ENCODE measurements around the gene WDR37. TPM values are rescaled to one million over a fixed set of nuclear protein-coding genes. Genes with fewer than 3 reads are reported as not detected.

Gene WDR37
- total RNA-seq, 4 donors from 2014 or later: 16.8 to 28.8 (median 22.3) TPM

DNA sequence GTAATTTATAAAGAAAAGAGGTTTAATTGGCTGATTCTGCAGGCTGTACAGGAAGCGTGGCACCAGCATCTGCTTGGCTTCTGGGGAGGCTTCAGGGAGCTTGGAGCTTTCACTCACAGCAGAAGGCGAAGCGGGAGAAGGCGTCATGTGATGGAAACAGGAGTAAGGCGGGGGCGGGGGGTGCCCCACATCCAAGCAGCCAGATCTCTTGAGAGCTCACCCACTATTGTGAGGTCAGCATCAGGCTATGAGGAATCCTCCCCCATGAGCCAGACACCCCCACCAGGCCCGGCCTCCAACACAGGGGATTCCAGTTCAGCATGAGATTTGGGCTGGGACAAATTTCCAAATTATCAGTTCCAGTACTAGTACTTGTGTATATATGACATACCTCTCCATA lies 46.2 kb downstream of the WDR37 start:
- H3K36me3 ChIP-seq: peaks cover 0 to 90% (median 0%) of the 10 kb centered on the region in 3 donors
- no peak overlapping the region for H3K4me3 ChIP-seq
- H3K27ac ChIP-seq: no peak overlapping the region
- H3K9me3 ChIP-seq: no peaks in the 10 kb centered on the region
- peak in 1 of 3 donors; percentile 36 for DNase-seq
- no peak for TF ChIP-seq POLR2A (IDR thresholded peaks at IDR 0.05)
- TF ChIP-seq, protein P1, sequence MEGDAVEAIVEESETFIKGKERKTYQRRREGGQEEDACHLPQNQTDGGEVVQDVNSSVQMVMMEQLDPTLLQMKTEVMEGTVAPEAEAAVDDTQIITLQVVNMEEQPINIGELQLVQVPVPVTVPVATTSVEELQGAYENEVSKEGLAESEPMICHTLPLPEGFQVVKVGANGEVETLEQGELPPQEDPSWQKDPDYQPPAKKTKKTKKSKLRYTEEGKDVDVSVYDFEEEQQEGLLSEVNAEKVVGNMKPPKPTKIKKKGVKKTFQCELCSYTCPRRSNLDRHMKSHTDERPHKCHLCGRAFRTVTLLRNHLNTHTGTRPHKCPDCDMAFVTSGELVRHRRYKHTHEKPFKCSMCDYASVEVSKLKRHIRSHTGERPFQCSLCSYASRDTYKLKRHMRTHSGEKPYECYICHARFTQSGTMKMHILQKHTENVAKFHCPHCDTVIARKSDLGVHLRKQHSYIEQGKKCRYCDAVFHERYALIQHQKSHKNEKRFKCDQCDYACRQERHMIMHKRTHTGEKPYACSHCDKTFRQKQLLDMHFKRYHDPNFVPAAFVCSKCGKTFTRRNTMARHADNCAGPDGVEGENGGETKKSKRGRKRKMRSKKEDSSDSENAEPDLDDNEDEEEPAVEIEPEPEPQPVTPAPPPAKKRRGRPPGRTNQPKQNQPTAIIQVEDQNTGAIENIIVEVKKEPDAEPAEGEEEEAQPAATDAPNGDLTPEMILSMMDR (IDR thresholded peaks at IDR 0.05): no peak
- no peaks in the 10 kb centered on the region for H3K27me3 ChIP-seq
- no peaks in the 10 kb centered on the region for H3K4me1 ChIP-seq

DNA sequence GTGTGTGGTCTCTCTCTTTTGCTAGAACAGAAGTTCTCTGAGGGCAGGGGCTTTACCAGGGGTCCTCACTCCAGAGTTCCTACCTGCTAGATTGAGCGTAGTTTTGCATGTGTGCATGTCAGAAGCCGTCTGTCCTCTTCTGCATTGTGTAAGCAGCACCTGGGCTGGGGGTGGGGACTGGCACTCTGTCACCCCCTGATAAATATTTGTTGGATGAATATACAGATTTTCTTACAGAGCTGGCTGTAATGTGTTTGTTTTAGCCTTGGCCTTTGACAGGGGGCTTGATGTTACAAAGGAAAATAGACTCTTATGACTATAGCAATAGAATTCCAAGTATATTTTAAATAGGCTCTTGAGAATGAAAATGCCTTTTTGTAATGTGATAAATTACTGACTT lies 46.6 kb downstream of the WDR37 start:
- no peaks in the 10 kb centered on the region for H3K27me3 ChIP-seq
- H3K4me1 ChIP-seq: no peaks in the 10 kb centered on the region
- H3K9me3 ChIP-seq: no peaks in the 10 kb centered on the region
- no peak overlapping the region for H3K4me3 ChIP-seq
- no peak overlapping the region for H3K27ac ChIP-seq
- TF ChIP-seq POLR2A (IDR thresholded peaks at IDR 0.05): no peak
- TF ChIP-seq, protein P1 (IDR thresholded peaks at IDR 0.05): no peak
- peak in 1 of 3 donors; percentile 9 for DNase-seq
- H3K36me3 ChIP-seq: peaks cover 0 to 86% (median 0%) of the 10 kb centered on the region in 3 donors

DNA sequence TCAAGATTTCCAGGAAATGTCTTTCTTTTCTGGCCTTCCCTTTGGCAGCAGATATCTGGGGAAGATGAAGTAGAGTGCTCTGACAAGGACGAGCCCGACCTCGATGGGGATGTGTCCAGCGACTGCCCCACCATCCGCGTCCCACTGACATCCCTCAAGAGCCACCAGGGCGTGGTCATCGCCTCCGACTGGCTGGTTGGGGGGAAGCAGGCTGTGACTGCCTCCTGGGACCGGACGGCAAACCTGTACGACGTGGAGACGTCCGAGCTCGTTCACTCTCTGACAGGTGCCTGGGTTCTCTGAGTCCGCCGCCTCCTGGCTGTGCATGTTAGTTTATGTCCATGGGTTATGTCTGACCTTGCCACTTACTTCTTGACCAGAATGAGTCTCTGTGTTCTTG lies 47.4 kb downstream of the WDR37 start:
- H3K4me3 ChIP-seq: no peak overlapping the region
- H3K9me3 ChIP-seq: no peaks in the 10 kb centered on the region
- TF ChIP-seq, protein P1 (IDR thresholded peaks at IDR 0.05): no peak
- TF ChIP-seq POLR2A (IDR thresholded peaks at IDR 0.05): no peak
- H3K27ac ChIP-seq: no peak overlapping the region
- H3K4me1 ChIP-seq: no peaks in the 10 kb centered on the region
- H3K36me3 ChIP-seq: peaks cover 0 to 90% (median 0%) of the 10 kb centered on the region in 3 donors
- no peak for DNase-seq
- no peaks in the 10 kb centered on the region for H3K27me3 ChIP-seq

DNA sequence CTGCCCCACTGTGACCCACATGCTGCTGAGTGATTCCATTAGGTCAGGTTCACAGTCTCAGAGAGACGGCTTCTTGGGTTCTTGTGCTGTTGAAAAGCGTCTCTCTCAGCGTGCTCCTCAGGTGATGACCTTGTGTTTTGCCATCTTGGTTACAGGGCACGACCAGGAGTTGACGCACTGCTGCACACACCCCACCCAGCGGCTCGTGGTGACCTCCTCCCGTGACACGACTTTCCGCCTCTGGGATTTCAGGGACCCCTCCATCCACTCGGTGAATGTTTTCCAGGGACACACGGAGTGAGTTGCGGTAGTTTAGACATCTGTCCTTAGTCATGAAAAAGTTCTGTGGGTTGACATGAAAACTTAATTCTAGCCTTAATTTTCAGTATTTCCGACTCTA lies 48.8 kb downstream of the WDR37 start:
- H3K9me3 ChIP-seq: no peaks in the 10 kb centered on the region
- peaks cover 0 to 87% (median 0%) of the 10 kb centered on the region in 3 donors for H3K36me3 ChIP-seq
- H3K27ac ChIP-seq: no peak overlapping the region
- no peak for TF ChIP-seq POLR2A (IDR thresholded peaks at IDR 0.05)
- TF ChIP-seq, protein P1 (IDR thresholded peaks at IDR 0.05): no peak
- H3K27me3 ChIP-seq: no peaks in the 10 kb centered on the region
- no peaks in the 10 kb centered on the region for H3K4me1 ChIP-seq
- DNase-seq: peak in 1 of 3 donors; percentile 33
- no peak overlapping the region for H3K4me3 ChIP-seq

DNA sequence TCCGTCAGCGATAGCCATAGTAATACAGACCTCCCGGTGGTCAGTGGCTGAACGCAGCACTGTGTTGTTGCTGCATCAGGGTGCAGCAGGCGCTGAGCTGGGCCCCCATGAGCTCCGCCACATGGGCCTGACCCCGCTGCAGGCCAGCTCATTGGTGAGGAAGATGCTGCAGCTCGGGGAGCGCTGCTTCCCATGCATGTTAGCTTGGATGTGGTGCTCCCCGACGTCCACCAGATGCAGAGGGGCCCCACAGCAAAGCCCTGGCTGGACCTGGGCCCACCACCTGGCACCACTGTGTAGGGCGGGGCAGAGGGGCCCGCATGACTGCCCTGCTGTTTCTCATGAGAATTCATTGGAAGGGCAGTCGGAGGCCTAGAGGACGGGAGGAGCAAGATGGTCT lies 50.8 kb downstream of the WDR37 start:
- no peaks in the 10 kb centered on the region for H3K9me3 ChIP-seq
- no peaks in the 10 kb centered on the region for H3K27me3 ChIP-seq
- no peak overlapping the region for H3K4me3 ChIP-seq
- no peak for TF ChIP-seq POLR2A (IDR thresholded peaks at IDR 0.05)
- TF ChIP-seq, protein P1 (IDR thresholded peaks at IDR 0.05): no peak
- no peak overlapping the region for H3K27ac ChIP-seq
- no peaks in the 10 kb centered on the region for H3K4me1 ChIP-seq
- H3K36me3 ChIP-seq: peaks cover 0 to 79% (median 0%) of the 10 kb centered on the region in 3 donors
- DNase-seq: peak in 2 of 3 donors; percentile 21 to 41

DNA sequence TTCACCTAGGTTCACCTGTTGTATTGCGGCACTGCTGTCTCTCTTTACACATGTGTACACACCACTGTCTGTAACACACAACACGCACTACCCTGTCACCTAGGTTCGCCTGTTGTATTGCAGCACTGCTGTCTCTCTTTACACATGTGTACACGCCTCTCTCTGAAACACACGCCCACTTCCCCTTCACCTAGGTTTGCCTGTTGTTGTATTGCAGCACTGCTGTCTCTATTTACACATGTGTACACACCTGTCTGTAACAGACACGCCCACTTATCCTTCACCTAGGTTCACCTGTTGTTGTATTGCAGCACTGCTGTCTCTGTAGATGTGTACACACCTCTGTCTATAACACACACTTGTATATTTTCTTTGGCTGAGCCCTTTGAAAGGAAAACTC lies 51.5 kb downstream of the WDR37 start:
- Histone ChIP-seq H3K4me1 (no peaks in the 10 kb centered on the region), H3K27me3 (no peaks in the 10 kb centered on the region), H3K36me3 (peaks cover 0 to 79% (median 0%) of the 10 kb centered on the region in 3 donors), H3K4me3 (no peak overlapping the region), H3K9me3 (no peaks in the 10 kb centered on the region), H3K27ac (peak overlapping the region in 1 of 4 donors; percentile 9)
- peak in 2 of 3 donors; percentile 54 to 55 for DNase-seq
- TF ChIP-seq POLR2A (IDR thresholded peaks at IDR 0.05): no peak
- TF ChIP-seq, protein P1 (IDR thresholded peaks at IDR 0.05): no peak
